NCI-H69 (cell line): ENCODE measurements around the gene PHF12.
A peak's percentile ranks its signal among the peaks of the same experiment; 100 is the strongest.

Source experiments
- DNase-seq: peaks from one replicate; lab custom pipeline; 2025; lab: John Stamatoyannopoulos, UW

Gene PHF12

GRCh38 chr17:28951428-28951990 lies at the start of gene PHF12:
TSS of gene PHF12 (minus strand) at chr17:28951518. CDS start at chr17:28950960, 558 bp downstream.
- DNase-seq = peak; percentile 100

GRCh38 chr17:29000973-29001372 lies 49.7 kb upstream of the PHF12 start:
- DNase-seq = no peak

GRCh38 chr17:28999206-28999605 lies 47.9 kb upstream of the PHF12 start:
- DNase-seq = peak; percentile 72

GRCh38 chr17:28997806-28998205 lies 46.5 kb upstream of the PHF12 start:
- peak; percentile 92 for DNase-seq

GRCh38 chr17:28996554-28997096 lies 45.3 kb upstream of the PHF12 start:
- DNase-seq = peak; percentile 31

- no peak for DNase-seq
These were observed 42.5 kb upstream of the PHF12 start for GRCh38 chr17:28993645-28994426.

- DNase-seq = no peak
These were observed 41.6 kb upstream of the PHF12 start for GRCh38 chr17:28992625-28993600.

- no peak for DNase-seq
These were observed 40.9 kb upstream of the PHF12 start for GRCh38 chr17:28992185-28992584.

GRCh38 chr17:28991779-28992178 lies 40.5 kb upstream of the PHF12 start:
- DNase-seq = no peak

- DNase-seq = no peak
These were observed 37.7 kb upstream of the PHF12 start for GRCh38 chr17:28989028-28989427.

GRCh38 chr17:28988475-28988874 lies 37.2 kb upstream of the PHF12 start:
- DNase-seq = no peak

- DNase-seq = peak; percentile 71
These were observed 35.7 kb upstream of the PHF12 start for GRCh38 chr17:28986714-28987655.

- DNase-seq = peak; percentile 99
These were observed 34.8 kb upstream of the PHF12 start for GRCh38 chr17:28985950-28986713.

GRCh38 chr17:28983286-28984230 lies 32.2 kb upstream of the PHF12 start:
- DNase-seq = peak; percentile 57

GRCh38 chr17:28982131-28982793 lies 30.9 kb upstream of the PHF12 start:
- DNase-seq = no peak

GRCh38 chr17:28978356-28978964 lies 27.1 kb upstream of the PHF12 start:
- DNase-seq = peak; percentile 49

- peak; percentile 85 for DNase-seq
These were observed 26.5 kb upstream of the PHF12 start for GRCh38 chr17:28977659-28978355.
